AG09309 (cell line): Measurements from ENCODE around the gene ABCG4.

Experiments used
- DNase-seq: peaks from one replicate; pipeline ENCODE4 v3.0.0-alpha.2; 2010; ENCODE audit warnings: low read depth
- H3K4me3 ChIP-seq: 2 replicates; pipeline ENCODE4 v1.5.1; 2011; ENCODE audit warnings: mild to moderate bottlenecking, low read depth, low read length, moderate library complexity; ENCODE audit not compliant: control insufficient read depth
- TF ChIP-seq, protein P1 (sequence below): IDR thresholded peaks from 2 replicates; pipeline ENCODE4 v1.5.1; 2011; ENCODE audit warnings: mild to moderate bottlenecking, low read depth, low read length, inconsistent platforms; ENCODE audit not compliant: insufficient read depth, control insufficient read depth; ENCODE audit errors: missing control alignments

ABCG4 gene

DNA sequence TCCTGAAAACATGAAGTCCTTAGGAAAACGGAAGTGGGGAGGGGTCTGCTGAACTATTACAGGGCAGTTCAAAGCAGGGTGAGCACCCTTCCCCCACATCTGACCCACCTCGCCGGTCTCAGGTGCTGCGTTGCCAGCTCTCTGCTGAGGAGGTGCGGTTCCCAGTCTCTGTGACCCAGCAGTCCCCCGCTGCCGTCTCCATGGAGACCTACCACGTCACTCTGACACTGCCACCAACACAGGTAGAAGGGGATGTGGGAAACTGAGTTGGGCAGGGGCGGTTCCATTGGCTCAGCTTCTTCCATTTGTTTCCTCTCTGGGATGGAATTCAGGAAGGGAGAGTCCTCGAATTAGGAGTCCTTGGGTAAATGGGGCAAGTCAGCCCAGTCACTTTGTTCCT lies 38.4 kb upstream of the ABCG4 start:
- DNase-seq = no peak
- H3K4me3 ChIP-seq = no peak overlapping the region
- TF ChIP-seq, protein P1, sequence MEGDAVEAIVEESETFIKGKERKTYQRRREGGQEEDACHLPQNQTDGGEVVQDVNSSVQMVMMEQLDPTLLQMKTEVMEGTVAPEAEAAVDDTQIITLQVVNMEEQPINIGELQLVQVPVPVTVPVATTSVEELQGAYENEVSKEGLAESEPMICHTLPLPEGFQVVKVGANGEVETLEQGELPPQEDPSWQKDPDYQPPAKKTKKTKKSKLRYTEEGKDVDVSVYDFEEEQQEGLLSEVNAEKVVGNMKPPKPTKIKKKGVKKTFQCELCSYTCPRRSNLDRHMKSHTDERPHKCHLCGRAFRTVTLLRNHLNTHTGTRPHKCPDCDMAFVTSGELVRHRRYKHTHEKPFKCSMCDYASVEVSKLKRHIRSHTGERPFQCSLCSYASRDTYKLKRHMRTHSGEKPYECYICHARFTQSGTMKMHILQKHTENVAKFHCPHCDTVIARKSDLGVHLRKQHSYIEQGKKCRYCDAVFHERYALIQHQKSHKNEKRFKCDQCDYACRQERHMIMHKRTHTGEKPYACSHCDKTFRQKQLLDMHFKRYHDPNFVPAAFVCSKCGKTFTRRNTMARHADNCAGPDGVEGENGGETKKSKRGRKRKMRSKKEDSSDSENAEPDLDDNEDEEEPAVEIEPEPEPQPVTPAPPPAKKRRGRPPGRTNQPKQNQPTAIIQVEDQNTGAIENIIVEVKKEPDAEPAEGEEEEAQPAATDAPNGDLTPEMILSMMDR = no peak

DNA sequence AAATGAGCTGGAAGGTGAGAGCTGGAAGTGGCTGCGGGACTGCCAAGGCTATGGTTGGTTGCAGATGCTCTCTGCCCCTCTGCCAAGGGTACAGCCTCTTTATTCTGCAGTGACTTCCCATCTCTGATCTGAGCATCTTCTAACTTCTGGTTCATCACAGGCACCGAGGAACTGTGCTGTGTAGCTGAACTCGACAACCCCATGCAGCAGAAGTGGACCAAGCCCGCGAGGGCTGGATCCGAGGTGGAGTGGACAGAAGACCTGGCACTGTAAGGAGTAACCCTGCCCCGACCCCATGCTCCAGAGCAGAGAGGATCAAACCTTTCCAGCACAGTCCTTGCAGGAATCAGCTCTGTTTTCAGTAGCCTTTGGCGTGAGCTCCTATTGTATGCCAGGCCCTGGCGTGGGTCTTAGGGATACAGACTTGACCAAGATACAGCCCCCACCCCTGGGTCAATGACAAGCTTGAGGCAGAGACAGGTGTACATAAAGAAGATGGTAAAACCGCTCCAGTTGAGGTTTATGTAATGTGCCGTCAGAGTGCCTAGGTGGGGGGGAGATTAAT lies 37.4 kb upstream of the ABCG4 start:
- H3K4me3 ChIP-seq = no peak overlapping the region
- TF ChIP-seq, protein P1 = no peak
- no peak for DNase-seq

DNA sequence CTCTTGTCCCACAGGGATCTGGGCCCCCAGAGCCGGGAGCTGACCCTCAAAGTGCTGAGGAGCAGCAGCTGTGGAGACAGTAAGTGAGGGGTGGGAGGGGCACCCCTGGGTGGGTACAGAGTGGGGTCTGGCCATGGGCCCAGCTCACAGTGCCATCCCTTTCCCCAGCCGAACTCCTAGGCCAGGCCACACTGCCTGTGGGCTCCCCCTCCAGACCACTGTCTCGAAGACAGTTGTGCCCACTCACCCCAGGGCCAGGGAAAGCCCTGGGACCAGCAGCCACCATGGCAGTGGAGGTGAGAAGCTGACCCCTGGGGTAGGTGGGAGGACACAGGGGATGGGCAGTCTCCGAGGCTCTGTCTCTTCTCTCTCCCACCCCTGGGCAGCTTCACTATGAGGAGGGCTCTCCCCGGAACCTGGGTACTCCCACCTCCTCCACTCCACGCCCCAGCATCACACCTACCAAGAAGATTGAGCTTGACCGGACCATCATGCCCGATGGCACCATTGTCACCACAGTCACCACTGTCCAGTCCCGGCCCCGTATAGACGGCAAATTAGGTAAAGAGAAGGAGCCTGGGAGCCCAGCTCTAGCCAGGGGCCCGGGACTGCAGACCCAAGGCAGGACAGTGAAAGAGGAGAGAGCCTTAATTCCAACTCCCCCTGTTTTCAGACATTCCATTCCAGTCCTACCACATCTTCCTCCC lies 36.4 kb upstream of the ABCG4 start:
- TF ChIP-seq, protein P1 = no peak
- H3K4me3 ChIP-seq = no peak overlapping the region
- DNase-seq = no peak

DNA sequence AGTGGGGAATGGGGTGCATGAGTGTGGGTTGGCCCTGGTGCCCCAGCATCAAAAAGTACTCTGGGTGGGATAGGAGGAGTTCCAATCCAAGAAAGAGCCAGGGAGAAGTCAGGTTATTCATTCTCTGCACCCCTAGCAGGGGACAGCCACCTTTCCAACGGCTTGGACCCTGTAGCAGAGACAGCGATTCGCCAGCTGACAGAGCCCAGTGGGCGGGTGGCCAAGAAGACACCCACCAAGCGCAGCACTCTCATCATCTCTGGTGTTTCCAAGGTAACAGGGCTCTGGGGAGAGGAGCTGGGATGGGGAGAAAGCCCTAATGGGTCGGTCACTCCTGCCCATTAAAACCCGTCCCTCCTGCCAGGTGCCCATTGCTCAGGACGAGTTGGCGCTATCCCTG lies 35.1 kb upstream of the ABCG4 start:
- DNase-seq = no peak
- H3K4me3 ChIP-seq = no peak overlapping the region
- TF ChIP-seq, protein P1 = no peak

DNA sequence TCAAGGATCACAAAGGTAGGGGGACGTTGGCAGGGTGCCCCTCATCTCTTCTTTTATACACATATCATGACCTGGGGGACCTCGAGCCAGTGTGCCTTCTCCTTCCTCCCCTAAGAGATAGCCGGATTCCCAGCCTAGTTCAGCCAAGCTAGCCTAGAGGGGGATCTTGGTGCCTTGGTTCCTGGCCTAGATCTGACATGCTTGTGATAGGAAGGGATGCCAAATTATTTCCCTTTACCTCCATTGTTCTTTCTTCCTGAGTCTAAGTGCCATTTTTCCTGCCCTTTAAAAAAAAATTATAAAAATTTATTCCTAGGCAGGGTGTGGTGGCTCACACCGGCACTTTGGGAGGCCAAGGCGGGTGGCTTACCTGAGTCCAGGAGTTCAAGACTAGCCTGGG lies 34.5 kb upstream of the ABCG4 start:
- no peak overlapping the region for H3K4me3 ChIP-seq
- DNase-seq = no peak
- TF ChIP-seq, protein P1 = no peak

DNA sequence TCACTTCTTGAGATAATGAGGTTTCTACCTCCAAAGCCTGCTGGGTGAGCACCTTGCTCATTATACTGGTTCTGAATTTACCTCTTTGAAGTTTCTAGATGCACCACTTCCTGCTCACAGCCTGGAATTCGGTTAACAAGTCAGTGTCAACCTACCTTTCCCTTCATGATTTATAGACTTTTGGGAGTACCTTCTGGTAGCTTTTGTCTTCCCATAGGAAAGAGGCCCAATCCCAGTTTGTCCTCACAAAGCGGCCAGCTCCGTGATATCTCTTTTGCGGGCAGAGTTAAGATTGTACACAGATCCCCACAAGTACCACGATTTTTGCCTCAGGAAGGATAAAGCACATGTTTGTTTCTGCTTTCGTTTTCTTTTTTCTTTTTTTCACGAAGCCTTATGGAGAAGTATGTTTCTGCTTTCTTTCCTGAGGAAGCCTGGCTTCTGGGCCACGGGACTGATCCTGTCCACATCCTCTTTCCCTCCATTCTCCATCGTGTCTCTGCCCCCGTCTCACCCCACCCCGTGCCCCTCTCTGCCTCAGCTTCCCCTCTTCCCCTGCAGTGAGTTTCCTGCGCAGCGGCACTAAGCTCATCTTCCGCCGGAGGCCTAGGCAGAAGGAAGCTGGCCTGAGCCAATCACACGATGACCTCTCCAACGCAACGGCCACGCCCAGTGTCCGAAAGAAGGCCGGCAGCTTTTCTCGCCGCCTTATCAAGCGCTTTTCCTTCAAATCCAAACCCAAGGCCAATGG lies 33.2 kb upstream of the ABCG4 start:
- H3K4me3 ChIP-seq = no peak overlapping the region
- TF ChIP-seq, protein P1 = no peak
- DNase-seq = no peak
